K562 (cell line): ENCODE data around the gene AGRP. TPM values are rescaled to one million over a fixed set of nuclear protein-coding genes. Genes with fewer than 3 reads are reported as not detected.

Experiments used
- ATAC-seq: fragments of 200-7000 bp; cut with Tn5 transposase; 3 replicates; pipeline ENCODE4 v1.9.1; 2020; ENCODE audit warnings: moderate library complexity
- BruUV-seq: library from RNA; stranded (reverse); fragments of 400-500 nt; replicated peaks from 2 replicates; lab custom pipeline; 2021; lab: Mats Ljungman, UMichigan
- CTCF ChIA-PET: fragments of 300-600 bp; formaldehyde crosslinking; extraction: SDS; loops from one replicate; lab custom pipeline; 2021; ENCODE audit warnings: low intra/inter-chr PET ratio; lab: Yijun Ruan, JAX
- POLR2A ChIA-PET: fragments of 300-600, 350-650 bp; sonication (Branson Sonifier 250); formaldehyde crosslinking; extraction: SDS; loops from one replicate; lab custom pipeline; 2021; ENCODE audit warnings: antibody characterized with exemption, inconsistent platforms; lab: Yijun Ruan, JAX
- DNase-seq, 4 experiments: peaks; one replicate each; pipeline versions ENCODE4 v3.0.0 to v3.0.0-alpha.2; 2011 to 2018; ENCODE audit warnings: low spot score in 3 of 4, mixed read lengths in 3 of 4; ENCODE audit errors: extremely low read depth in 1 of 4
- FAIRE-seq: peaks from 2 replicates; lab custom pipeline; 2011; peaks lifted over from hg19 to GRCh38; lab: Jason Lieb, UNC
- H2AFZ ChIP-seq: 2 replicates; pipeline ENCODE4 v1.6.0; 2011; ENCODE audit warnings: low read depth, low read length, control low read depth, inconsistent platforms
- H3K27ac ChIP-seq: fragments of 200-600 bp; 3 replicates; pipeline ENCODE4 v1.8.0; 2011; ENCODE audit warnings: low read depth, mild to moderate bottlenecking, control low read depth, inconsistent platforms, low read length, moderate library complexity, mixed read lengths; ENCODE audit errors: extremely low read depth
- H3K27me3 ChIP-seq, 2 experiments: fragments of 300-600 bp in 1 of 2; 2 replicates in 1 of 2; 3 replicates in 1 of 2; pipeline versions ENCODE4 v1.6.0 to v1.8.0; 2011; ENCODE audit warnings: inconsistent platforms in 2 of 2, low read length in 2 of 2, mild to moderate bottlenecking in 1 of 2, mixed read lengths in 1 of 2, moderate library complexity in 1 of 2; ENCODE audit not compliant: control insufficient read depth in 2 of 2, insufficient read depth in 2 of 2
- H3K36me3 ChIP-seq: fragments of 300-600 bp; 3 replicates; pipeline ENCODE4 v1.8.0; 2011; ENCODE audit warnings: mild to moderate bottlenecking, low read length, inconsistent platforms; ENCODE audit not compliant: control insufficient read depth, insufficient read depth
- H3K4me1 ChIP-seq, 2 experiments: fragments of 200-600 bp in 1 of 2; replicated peaks in 1 of 2; 2 replicates in 1 of 2; 3 replicates in 1 of 2; pipeline versions ENCODE4 v1.5.1 to v1.8.0; 2011; ENCODE audit warnings: inconsistent platforms in 2 of 2, low read length in 2 of 2, mild to moderate bottlenecking in 1 of 2, mixed read lengths in 1 of 2, moderate library complexity in 1 of 2; ENCODE audit not compliant: control insufficient read depth in 2 of 2, insufficient read depth in 2 of 2
- H3K4me2 ChIP-seq: 2 replicates; pipeline ENCODE4 v1.6.1; 2011; ENCODE audit warnings: low read length, control low read depth, inconsistent platforms, mixed read lengths; ENCODE audit not compliant: insufficient read depth
- H3K4me3 ChIP-seq: fragments of 200-600 bp; sonication (generic), shearing (Covaris generic); 2 replicates; pipeline ENCODE4 v1.5.1; 2016; ENCODE audit warnings: control low read depth, inconsistent platforms
- H3K79me2 ChIP-seq: fragments of 200-600 bp; 3 replicates; pipeline ENCODE4 v1.8.0; 2011; ENCODE audit warnings: low read length, inconsistent platforms; ENCODE audit not compliant: control insufficient read depth, insufficient read depth
- H3K9ac ChIP-seq, 2 experiments: 2 replicates each; pipeline versions ENCODE4 v1.6.0 to v1.6.1; 2011; ENCODE audit warnings: low read depth in 2 of 2, low read length in 2 of 2, control low read depth in 1 of 2, inconsistent platforms in 1 of 2, mild to moderate bottlenecking in 1 of 2, mixed read lengths in 1 of 2; ENCODE audit not compliant: insufficient read depth in 1 of 2
- H3K9me1 ChIP-seq: one replicate; pipeline ENCODE4 v1.6.0; 2011; ENCODE audit warnings: inconsistent platforms, mild to moderate bottlenecking, low read length, moderate library complexity; ENCODE audit not compliant: control insufficient read depth, insufficient read depth
- H3K9me3 ChIP-seq: replicated peaks from 2 replicates; pipeline ENCODE4 v1.5.1; 2011; ENCODE audit warnings: low read depth, low read length, inconsistent platforms; ENCODE audit not compliant: control insufficient read depth, insufficient read depth
- H4K20me1 ChIP-seq: replicated peaks from 2 replicates; pipeline ENCODE4 v1.6.1; 2011; ENCODE audit warnings: low read length, inconsistent platforms, mixed read lengths; ENCODE audit not compliant: control insufficient read depth, insufficient read depth
- WGBS: fragments of 100-300 bp; shearing (Covaris generic); methylation state at CpG from one replicate; pipeline ENCODE4 v1.1.6; 2016; ENCODE audit warnings: low coverage, mixed read lengths; ENCODE audit not compliant: insufficient coverage; ENCODE audit errors: missing lambda C conversion rate; 5-methylcytosine and 5-hydroxymethylcytosine counted together
- in situ Hi-C: fragments of 300-500 bp; cut with MboI; formaldehyde crosslinking; loops from 4 replicates; pipeline ENCODE4 v1.15.0; 2018; ENCODE audit warnings: inconsistent platforms, mixed read lengths
- intact Hi-C: fragments of 100-400 bp; cut with micrococcal nuclease; formaldehyde crosslinking; loops from 2 replicates; pipeline ENCODE4 v1.14.2; 2022
- polyA plus RNA-seq, 8 experiments: library from polyadenylated mRNA; depleted of rRNA in 4 of 8; stranded (reverse) in 5 of 8; unstranded in 3 of 8; fragments of >200 nt; fragmentation: Nextera tagmentation in 2 of 8; fragmentation: Illumina TruSeq in 1 of 8; extraction: Ambion mirVana in 2 of 8; extraction: Trizol in 1 of 8; gene quantifications; 2 replicates each; pipeline versions ENCODE4 v1.2.1 to v1.2.3, GENCODE V29; 2011 to 2014; ENCODE audit warnings: inconsistent platforms in 1 of 8, missing spikeins in 1 of 8
- total RNA-seq, 7 experiments: library from RNA; depleted of rRNA in 6 of 7; stranded (reverse); fragments of >200 nt in 6 of 7; fragmentation: Illumina TruSeq in 2 of 7; extraction: Trizol in 2 of 7; gene quantifications; 2 replicates each; pipeline versions ENCODE4 v1.2.1 to v1.2.3, GENCODE V29; 2011 to 2021; ENCODE audit warnings: low replicate concordance in 1 of 7
- TF ChIP-seq, protein P1 (sequence below): sonication (generic); formaldehyde crosslinking; IDR thresholded peaks from 2 replicates; pipeline ENCODE4 v1.8.1; 2022; ENCODE audit warnings: missing genetic modification reagents
- TF ChIP-seq, protein P2 (sequence below): fragments of 250-450 bp; sonication (Bioruptor Pico); IDR thresholded peaks from 2 replicates; pipeline ENCODE4 v1.4.0; 2020; ENCODE audit warnings: mild to moderate bottlenecking, moderate library complexity

The AGRP gene
- total and polyA plus RNA-seq, 9 of the 15 experiments (the other 6 are each of a cell fraction or from before 2014, with no cell fraction given) = not detected

DNA sequence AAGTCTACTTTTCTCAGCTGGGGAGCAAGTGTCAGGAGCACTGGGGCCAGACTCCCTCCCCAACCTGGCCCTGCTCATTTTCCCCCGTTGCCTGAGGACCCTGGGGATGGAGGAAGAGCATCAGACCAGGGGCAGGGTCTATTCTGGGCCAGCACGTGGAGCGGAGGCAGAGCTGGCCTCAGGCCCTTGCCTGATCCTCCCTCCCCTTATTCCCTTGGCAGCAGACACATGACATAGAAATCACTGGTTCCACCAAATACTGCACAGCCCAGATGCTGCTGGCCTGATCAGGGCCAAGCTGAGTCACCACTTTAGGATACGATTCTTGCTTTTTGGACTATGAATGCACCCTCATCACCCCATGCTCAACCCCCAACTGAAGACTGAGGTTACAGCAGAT is 15.8 kb upstream of the AGRP start:
- Histone ChIP-seq H3K27me3 (no peaks in the 10 kb centered on the region), H3K79me2 (no peaks in the 10 kb centered on the region), H3K27ac (no peak overlapping the region), H3K4me3 (no peak overlapping the region), H3K4me2 (no peak overlapping the region), H4K20me1 (no peaks in the 10 kb centered on the region), H3K36me3 (no peaks in the 10 kb centered on the region), H3K9ac (no peak overlapping the region), H3K9me1 (no peaks in the 10 kb centered on the region), H3K9me3 (no peaks in the 10 kb centered on the region; the same call in 1 of the 2 replicates), H2AFZ (no peak overlapping the region), H3K4me1 (peaks cover 3 to 7% of the 10 kb centered on the region in 2 experiments; a peak in 3 of 5 replicates)
- whole genome bisulfite sequencing = 44% methylated on average over 4 of the region's 4 CpGs
- ChIA-PET POLR2A (no interaction called here), CTCF (no interaction called here)
- FAIRE-seq (no peak), ATAC-seq (no peak), DNase-seq (peak in 1 of 4 experiments; percentile 4)
- intact Hi-C loops = no loop called here
- in situ Hi-C loops = no loop called here
- TF ChIP-seq, protein P1, sequence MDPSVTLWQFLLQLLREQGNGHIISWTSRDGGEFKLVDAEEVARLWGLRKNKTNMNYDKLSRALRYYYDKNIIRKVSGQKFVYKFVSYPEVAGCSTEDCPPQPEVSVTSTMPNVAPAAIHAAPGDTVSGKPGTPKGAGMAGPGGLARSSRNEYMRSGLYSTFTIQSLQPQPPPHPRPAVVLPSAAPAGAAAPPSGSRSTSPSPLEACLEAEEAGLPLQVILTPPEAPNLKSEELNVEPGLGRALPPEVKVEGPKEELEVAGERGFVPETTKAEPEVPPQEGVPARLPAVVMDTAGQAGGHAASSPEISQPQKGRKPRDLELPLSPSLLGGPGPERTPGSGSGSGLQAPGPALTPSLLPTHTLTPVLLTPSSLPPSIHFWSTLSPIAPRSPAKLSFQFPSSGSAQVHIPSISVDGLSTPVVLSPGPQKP (CRISPR knock-in tag) = no peak
- TF ChIP-seq, protein P2, sequence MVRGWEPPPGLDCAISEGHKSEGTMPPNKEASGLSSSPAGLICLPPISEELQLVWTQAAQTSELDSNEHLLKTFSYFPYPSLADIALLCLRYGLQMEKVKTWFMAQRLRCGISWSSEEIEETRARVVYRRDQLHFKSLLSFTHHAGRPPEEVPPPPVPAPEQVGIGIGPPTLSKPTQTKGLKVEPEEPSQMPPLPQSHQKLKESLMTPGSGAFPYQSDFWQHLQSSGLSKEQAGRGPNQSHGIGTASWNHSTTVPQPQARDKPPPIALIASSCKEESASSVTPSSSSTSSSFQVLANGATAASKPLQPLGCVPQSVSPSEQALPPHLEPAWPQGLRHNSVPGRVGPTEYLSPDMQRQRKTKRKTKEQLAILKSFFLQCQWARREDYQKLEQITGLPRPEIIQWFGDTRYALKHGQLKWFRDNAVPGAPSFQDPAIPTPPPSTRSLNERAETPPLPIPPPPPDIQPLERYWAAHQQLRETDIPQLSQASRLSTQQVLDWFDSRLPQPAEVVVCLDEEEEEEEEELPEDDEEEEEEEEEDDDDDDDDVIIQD (CRISPR knock-in tag) = no peak
- no TSS peak for BruUV-seq
